Thymus (tissue), 11 donors: ENCODE results near the gene SPOCK1. TPM values are rescaled to one million over a fixed set of nuclear protein-coding genes. Genes with fewer than 3 reads are reported as not detected.

Source experiments
- DNase-seq, 9 donors: peaks; one replicate each; pipeline ENCODE4 v3.0.0-alpha.2; 2013; ENCODE audit warnings: low spot score in 9 of 9, low read depth in 6 of 9, missing footprints in 1 of 9
- H3K27ac ChIP-seq, 2 donors: one replicate each; pipeline ENCODE4 v1.5.1; 2013; ENCODE audit warnings: control low read depth in 1 of 2, low read depth in 1 of 2, low read length in 1 of 2, mild to moderate bottlenecking in 1 of 2, moderate library complexity in 1 of 2
- H3K27me3 ChIP-seq, 2 donors: one replicate each; pipeline ENCODE4 v1.5.1; 2013; ENCODE audit warnings: low read length in 1 of 2; ENCODE audit not compliant: control insufficient read depth in 2 of 2, insufficient read depth in 1 of 2
- H3K36me3 ChIP-seq, 2 donors: one replicate each; pipeline ENCODE4 v1.5.1; 2013; ENCODE audit warnings: low read length in 1 of 2, mild to moderate bottlenecking in 1 of 2, moderate library complexity in 1 of 2; ENCODE audit not compliant: control insufficient read depth in 2 of 2, insufficient read depth in 2 of 2
- H3K4me1 ChIP-seq, 2 donors: one replicate each; pipeline ENCODE4 v1.5.1; 2013; ENCODE audit warnings: low read length in 2 of 2; ENCODE audit not compliant: control insufficient read depth in 2 of 2, insufficient read depth in 2 of 2
- H3K4me3 ChIP-seq, 2 donors: one replicate each; pipeline ENCODE4 v1.5.1; 2013; ENCODE audit warnings: low read length in 2 of 2, control low read depth in 1 of 2, mild to moderate bottlenecking in 1 of 2
- H3K9me3 ChIP-seq, 2 donors: one replicate each; pipeline ENCODE4 v1.5.1; 2013; ENCODE audit warnings: low read length in 1 of 2, mild to moderate bottlenecking in 1 of 2; ENCODE audit not compliant: control insufficient read depth in 2 of 2, insufficient read depth in 1 of 2
- WGBS: extraction: QIAGEN DNeasy Blood & Tissue Kit; methylation state at CpG from one replicate; pipeline ENCODE4 v1.1.7; 2013; 5-methylcytosine and 5-hydroxymethylcytosine counted together
- polyA plus RNA-seq: library from polyadenylated mRNA; stranded (reverse); fragments of 200-250 nt; gene quantifications from one replicate; pipeline ENCODE4 v1.2.3, GENCODE V29; 2013
- total RNA-seq: library from RNA; stranded (reverse); fragments of 120-200 nt; gene quantifications from one replicate; pipeline ENCODE4 v1.2.4, GENCODE V29; 2013
- donor health status: healthy.

Gene SPOCK1
- total and polyA plus RNA-seq, 2 donors = 3.7 to 8.6 TPM

DNA sequence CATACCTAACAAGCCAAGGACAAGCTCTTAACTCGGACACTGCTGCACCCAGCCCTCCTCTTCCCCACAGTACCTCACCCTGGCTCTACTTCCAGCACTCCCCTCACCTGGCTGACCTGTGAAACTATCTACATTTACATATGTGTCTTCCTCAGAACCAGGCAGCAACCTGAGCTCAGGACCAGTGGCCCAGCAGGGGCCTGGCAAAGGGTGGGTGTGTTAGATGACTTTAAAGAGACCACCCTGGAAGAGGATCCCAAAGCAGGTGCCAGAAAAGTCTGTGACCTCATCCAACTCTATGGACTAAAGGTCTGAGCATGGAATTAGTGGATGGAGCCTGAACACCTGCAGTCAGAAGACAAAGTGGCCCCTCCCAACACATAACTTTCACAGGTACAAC, 400.9 kb downstream of the SPOCK1 start:
- H3K4me1 ChIP-seq = no peaks in the 10 kb centered on the region
- no peaks in the 10 kb centered on the region for H3K27me3 ChIP-seq
- WGBS = 74% methylated on average over 1 of the region's 1 CpG
- H3K9me3 ChIP-seq = no peaks in the 10 kb centered on the region
- no peak overlapping the region for H3K4me3 ChIP-seq
- no peak for DNase-seq
- H3K36me3 ChIP-seq = no peaks in the 10 kb centered on the region
- no peak overlapping the region for H3K27ac ChIP-seq

DNA sequence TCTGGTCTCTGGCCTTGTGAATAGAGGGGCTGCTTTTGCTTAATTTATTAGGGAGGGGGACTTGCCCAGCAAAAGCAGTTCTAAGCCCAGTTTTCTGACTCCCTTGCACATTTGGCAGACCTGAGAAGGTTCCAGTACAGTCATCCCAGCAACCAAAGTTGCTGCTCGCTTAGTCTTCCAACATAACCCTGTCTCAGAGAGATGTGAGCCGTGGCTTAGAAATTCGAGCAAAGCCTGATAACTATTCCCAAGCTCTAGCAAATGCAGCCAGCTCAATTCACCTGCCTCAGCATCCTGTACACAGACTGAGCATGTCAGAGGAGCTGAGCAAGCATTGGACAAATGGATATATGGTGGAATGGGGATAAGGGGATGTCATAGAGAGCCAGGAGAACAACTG, 401.9 kb downstream of the SPOCK1 start:
- no peak overlapping the region for H3K4me3 ChIP-seq
- H3K9me3 ChIP-seq = no peaks in the 10 kb centered on the region
- H3K27ac ChIP-seq = no peak overlapping the region
- 96% methylated on average over 3 of the region's 3 CpGs for WGBS
- no peaks in the 10 kb centered on the region for H3K4me1 ChIP-seq
- no peaks in the 10 kb centered on the region for H3K36me3 ChIP-seq
- DNase-seq = no peak
- H3K27me3 ChIP-seq = no peaks in the 10 kb centered on the region

DNA sequence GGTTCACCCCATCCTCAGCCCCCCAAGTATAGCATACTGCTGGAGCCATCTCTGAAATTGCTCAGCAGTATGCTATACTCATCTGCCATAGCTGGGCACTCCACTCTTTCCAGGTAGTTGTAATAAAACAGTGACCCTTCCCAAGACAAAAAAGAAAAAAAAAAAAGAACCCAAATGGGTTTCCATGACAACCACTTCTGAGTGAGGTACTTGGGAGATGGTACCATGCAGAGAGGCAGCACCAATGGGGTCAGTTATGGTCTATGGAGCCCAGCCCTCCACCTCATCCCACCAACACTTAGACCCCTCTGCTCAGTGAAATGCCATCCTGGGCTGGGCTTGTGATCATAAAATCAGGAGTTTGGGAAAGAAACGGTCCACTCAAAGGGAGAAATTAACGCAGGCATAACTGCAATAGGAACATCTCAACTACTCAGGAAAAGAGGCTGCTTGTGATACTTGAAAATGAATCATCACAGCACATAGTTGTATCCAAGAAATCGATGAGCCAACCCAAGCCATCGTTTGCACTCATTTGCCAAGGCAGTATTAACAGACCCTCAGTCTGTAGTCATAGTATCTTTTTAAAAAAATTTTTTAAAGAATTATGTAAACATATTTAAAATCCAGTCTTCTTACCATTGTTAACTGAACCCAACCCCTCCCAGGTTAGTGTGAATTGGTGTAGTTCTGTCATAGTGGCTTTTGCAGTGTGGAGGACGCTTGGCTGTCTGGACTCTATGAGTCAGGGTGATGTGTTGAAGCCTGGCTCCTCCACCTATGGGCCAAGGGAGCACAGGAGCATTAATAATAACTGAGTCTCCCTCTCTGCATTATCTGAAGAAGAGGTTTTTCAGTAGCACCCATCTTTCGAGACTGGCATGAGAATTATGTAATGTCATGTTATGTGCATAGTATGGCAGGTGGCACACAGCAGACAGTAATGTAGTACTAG, 402.7 kb downstream of the SPOCK1 start:
- Histone ChIP-seq H3K9me3 (no peaks in the 10 kb centered on the region), H3K4me3 (no peak overlapping the region), H3K36me3 (no peaks in the 10 kb centered on the region), H3K27ac (no peak overlapping the region), H3K4me1 (no peaks in the 10 kb centered on the region), H3K27me3 (no peaks in the 10 kb centered on the region)
- DNase-seq = no peak
- 92% methylated on average over 6 of the region's 6 CpGs for WGBS

DNA sequence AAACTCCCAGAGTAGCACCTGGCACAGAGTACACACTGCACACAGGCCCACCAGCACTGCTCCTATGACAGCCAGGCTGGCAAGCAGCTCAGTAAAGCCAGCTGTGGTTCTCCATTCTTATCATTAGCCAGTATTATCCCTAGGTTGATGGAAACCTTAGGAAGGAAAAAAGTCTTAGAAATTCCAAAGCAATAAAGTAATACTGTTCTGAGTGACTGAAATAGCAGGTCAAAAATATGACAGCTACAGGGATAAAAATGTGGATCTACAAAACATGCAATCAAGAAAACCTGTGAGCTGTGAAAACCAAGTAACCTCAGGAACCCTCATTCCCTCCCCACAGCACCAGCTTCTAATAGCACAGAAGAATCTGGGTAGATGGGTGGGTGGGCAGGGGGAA, 403.5 kb downstream of the SPOCK1 start:
- Histone ChIP-seq H3K36me3 (no peaks in the 10 kb centered on the region), H3K4me1 (peaks cover 0 to 3% of the 10 kb centered on the region in 2 donors)
- DNase-seq = no peak

DNA sequence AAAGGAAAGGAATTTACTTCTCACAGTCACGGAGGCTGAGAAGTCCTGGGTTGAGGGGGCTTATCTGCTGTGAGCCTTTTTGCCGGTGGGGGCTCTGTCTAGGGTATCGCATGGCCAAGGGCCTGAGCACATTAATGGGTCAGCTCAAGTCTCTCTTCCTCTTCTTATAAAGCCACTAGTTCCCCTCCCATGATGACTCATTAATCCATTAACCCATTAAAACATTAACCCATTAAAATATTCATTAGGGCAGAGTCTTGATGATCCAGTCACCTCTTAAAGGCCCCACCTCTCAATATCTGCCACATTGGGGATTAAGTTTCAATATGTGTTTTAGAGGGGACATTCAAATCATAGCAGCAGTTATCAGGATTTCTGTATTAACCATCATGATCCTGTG, 406.3 kb downstream of the SPOCK1 start:
- Histone ChIP-seq H3K4me3 (no peak overlapping the region), H3K36me3 (no peaks in the 10 kb centered on the region), H3K27ac (no peak overlapping the region), H3K9me3 (no peaks in the 10 kb centered on the region), H3K27me3 (no peaks in the 10 kb centered on the region), H3K4me1 (peaks cover 0 to 7% of the 10 kb centered on the region in 2 donors)
- no peak for DNase-seq
- 87% methylated on average over 3 of the region's 3 CpGs for WGBS

More for the DNA sequence above, 403.5 kb downstream of the SPOCK1 start:
- Histone ChIP-seq H3K4me3 (no peak overlapping the region), H3K27me3 (no peaks in the 10 kb centered on the region), H3K27ac (no peak overlapping the region), H3K9me3 (no peaks in the 10 kb centered on the region)

DNA sequence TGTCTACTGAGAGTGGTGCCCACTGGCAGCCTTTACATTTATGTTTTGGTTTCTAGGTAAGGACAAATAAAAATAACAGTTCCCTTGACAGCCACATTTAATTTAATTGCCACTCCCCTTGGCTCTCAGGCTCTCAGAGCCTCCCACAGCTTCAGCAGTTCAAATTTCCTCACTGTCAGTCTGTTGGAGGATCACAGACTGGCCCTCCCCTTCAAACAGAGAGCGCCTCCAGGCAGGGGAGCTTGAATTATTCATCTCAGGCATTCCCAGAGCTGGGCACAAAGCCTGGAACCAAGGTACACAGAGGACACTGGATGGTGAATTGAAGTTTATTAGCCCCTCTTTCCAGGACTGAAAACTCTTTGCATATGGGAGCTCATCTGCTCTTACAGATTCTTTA, 407.7 kb downstream of the SPOCK1 start:
- 73% methylated on average over 1 of the region's 1 CpG for WGBS
- no peaks in the 10 kb centered on the region for H3K27me3 ChIP-seq
- DNase-seq = no peak
- no peaks in the 10 kb centered on the region for H3K36me3 ChIP-seq
- H3K9me3 ChIP-seq = no peaks in the 10 kb centered on the region
- H3K4me1 ChIP-seq = peaks cover 0 to 7% of the 10 kb centered on the region in 2 donors
- no peak overlapping the region for H3K4me3 ChIP-seq
- peak overlapping the region in 1 of 2 donors; percentile 51 for H3K27ac ChIP-seq

DNA sequence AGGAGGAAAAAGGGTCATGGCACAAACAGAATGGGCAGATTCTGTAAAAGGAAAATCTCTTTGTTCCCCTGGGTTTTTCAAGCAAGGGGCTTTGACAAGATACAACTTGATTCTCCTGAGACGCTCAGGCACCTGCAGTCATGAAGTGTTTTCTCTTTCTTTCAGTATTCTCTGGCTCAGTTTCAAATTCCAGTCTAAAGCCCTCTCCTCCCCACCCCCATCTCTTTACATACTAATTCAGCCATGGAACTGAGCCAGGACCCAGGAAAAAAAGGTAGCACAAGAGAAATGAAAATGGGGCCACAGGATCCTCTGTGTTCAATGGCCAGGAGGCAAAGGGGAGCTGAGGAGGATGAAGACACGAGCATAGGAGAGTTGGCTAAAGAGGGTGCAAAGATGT, 408.4 kb downstream of the SPOCK1 start:
- Histone ChIP-seq H3K36me3 (no peaks in the 10 kb centered on the region), H3K9me3 (no peaks in the 10 kb centered on the region), H3K27me3 (no peaks in the 10 kb centered on the region), H3K4me3 (no peak overlapping the region), H3K27ac (peak overlapping the region in 1 of 2 donors; percentile 69), H3K4me1 (peaks cover 0 to 7% of the 10 kb centered on the region in 2 donors)
- peak in 1 of 9 donors; percentile 18 for DNase-seq
- 58% methylated on average over 2 of the region's 2 CpGs for WGBS

DNA sequence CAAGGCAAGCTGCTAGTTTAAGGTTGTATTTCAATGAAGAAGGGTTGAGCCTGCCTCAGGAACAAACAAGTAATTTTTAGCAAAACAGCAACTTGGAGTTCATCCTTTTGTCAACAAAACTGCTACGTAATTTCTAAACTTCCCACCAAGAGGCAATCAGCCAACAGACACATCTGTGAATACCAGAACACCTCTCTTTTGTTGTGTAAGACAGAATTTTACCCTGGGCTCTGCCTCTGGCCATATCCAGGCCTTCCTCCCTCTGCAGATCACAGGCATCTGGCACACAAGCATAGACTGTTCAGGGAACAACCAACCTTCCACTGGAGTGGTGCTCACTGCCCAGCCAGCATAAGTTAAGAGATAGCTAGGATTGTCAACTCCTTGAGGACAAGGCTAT, 409.0 kb downstream of the SPOCK1 start:
- WGBS = 87% methylated on average over 1 of the region's 1 CpG
- Histone ChIP-seq H3K27me3 (no peaks in the 10 kb centered on the region), H3K9me3 (no peaks in the 10 kb centered on the region), H3K27ac (peak overlapping the region; percentile 55 to 69), H3K4me3 (no peak overlapping the region), H3K4me1 (peaks cover 0 to 7% of the 10 kb centered on the region in 2 donors), H3K36me3 (no peaks in the 10 kb centered on the region)
- DNase-seq = no peak

DNA sequence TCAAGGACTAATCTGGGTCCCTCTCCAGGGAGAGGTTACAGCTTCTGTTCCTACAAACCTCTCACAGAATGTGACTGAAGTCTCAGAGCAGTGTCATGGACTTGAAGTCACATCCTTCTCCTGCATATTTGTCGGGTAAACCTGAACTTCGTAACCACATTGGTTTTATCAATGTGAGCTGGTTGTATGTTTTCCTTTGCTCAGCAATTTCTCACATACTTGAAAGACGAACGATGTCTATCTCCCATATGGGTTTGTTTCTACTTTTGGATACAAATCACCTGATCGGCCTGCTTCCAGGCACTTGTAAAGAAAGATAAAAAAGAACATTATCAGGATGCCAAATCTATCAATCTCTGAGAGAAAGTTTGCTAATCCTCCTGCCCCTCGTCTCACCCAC, 411.0 kb downstream of the SPOCK1 start:
- 91% methylated on average over 6 of the region's 6 CpGs for WGBS
- no peak for DNase-seq
- Histone ChIP-seq H3K27ac (no peak overlapping the region), H3K27me3 (no peaks in the 10 kb centered on the region), H3K9me3 (no peaks in the 10 kb centered on the region), H3K36me3 (no peaks in the 10 kb centered on the region), H3K4me1 (peaks cover 0 to 7% of the 10 kb centered on the region in 2 donors), H3K4me3 (no peak overlapping the region)
